Bronchial epithelial cell (primary cell): Measurements from ENCODE around the gene EGF. TPM values are rescaled to one million over a fixed set of nuclear protein-coding genes. Genes with fewer than 3 reads are reported as not detected.
"Not testable (repeated sequence)": the region's sequence is repeated elsewhere in the genome, so short reads cannot be mapped to it uniquely, and the experiment has no call there.

Source experiments
- DNase-seq: peaks from one replicate; pipeline ENCODE4 v3.0.0-alpha.2; 2010; ENCODE audit warnings: low read depth
- FAIRE-seq: peaks from 2 replicates; lab custom pipeline; 2011; peaks lifted over from hg19 to GRCh38; lab: Jason Lieb, UNC
- H3K27me3 ChIP-seq: 2 replicates; pipeline ENCODE4 v1.5.1; 2011; ENCODE audit warnings: low read length; ENCODE audit not compliant: control insufficient read depth, insufficient read depth
- H3K36me3 ChIP-seq: 2 replicates; pipeline ENCODE4 v1.5.1; 2011; ENCODE audit warnings: low read length; ENCODE audit not compliant: control insufficient read depth, insufficient read depth
- H3K4me3 ChIP-seq: 2 replicates; pipeline ENCODE4 v1.5.1; 2011; ENCODE audit warnings: mild to moderate bottlenecking, low read depth, low read length, control low read depth
- total RNA-seq: library from RNA; depleted of rRNA; stranded (reverse); fragments of >200 nt; gene quantifications from 2 replicates; pipeline ENCODE4 v1.2.1, GENCODE V29; 2014
- TF ChIP-seq, protein P1 (sequence below): IDR thresholded peaks from 2 replicates; pipeline ENCODE4 v1.5.1; 2011; ENCODE audit warnings: mild to moderate bottlenecking, moderate library complexity, low read length, control low read depth, inconsistent platforms; ENCODE audit not compliant: insufficient read depth, severe bottlenecking

EGF gene
- total RNA-seq, 1 donor from 2014 or later: 1.1 TPM

DNA sequence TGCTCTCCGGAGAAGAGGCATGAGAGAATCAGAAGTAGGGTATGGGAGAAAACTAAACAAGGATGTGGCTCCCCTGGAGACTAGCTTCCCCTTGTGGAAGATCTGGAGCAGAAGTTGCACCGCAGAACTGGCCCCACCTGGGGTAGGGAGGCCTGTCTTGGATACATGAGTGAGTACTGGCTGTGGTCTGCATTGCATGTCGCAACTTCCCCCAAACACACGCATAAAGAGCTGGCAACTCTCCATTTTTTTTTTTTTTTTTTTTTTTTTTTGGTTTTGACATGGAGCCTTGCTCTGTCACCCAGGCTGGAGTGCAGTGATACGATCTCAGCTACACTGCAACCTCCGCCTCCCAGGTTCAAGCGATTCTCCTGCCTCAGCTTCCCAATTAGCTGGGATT is 119.9 kb downstream of the EGF start:
- Histone ChIP-seq H3K4me3 (no peak overlapping the region), H3K27me3 (no peaks in the 10 kb centered on the region), H3K36me3 (no peaks in the 10 kb centered on the region)
- DNase-seq: no peak
- FAIRE-seq: no peak
- TF ChIP-seq, protein P1, sequence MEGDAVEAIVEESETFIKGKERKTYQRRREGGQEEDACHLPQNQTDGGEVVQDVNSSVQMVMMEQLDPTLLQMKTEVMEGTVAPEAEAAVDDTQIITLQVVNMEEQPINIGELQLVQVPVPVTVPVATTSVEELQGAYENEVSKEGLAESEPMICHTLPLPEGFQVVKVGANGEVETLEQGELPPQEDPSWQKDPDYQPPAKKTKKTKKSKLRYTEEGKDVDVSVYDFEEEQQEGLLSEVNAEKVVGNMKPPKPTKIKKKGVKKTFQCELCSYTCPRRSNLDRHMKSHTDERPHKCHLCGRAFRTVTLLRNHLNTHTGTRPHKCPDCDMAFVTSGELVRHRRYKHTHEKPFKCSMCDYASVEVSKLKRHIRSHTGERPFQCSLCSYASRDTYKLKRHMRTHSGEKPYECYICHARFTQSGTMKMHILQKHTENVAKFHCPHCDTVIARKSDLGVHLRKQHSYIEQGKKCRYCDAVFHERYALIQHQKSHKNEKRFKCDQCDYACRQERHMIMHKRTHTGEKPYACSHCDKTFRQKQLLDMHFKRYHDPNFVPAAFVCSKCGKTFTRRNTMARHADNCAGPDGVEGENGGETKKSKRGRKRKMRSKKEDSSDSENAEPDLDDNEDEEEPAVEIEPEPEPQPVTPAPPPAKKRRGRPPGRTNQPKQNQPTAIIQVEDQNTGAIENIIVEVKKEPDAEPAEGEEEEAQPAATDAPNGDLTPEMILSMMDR: no peak

DNA sequence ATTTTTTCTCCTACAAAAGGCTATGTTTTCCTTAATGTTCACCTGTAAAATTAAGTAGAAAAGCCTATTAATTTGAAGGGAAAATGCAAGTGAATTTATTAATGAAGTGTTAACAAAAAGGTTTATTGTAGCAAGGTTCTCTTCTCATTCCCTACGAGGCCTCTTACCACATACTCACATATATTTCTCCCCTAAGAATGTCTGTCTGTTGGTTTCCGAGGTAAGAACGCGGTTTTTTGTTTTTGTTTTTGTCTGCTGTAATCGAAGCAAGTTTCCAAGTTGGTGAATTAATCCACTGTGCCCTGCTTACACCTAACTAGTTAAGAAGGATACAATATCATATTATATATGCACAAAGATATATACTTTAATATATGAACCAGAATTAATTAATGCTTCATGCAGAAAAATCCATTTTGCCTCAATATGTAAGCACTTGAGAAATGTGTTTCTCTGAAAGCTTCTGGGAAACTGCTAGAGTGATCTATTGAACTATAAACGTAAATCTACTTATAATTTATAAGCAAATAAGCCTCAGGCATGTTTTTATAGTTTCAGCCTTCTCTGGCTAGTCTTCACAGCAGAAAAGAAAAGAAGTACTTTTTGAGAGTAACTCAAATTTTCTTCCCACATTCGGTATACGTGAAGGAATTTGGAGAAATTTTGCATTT is 120.8 kb downstream of the EGF start:
- no peak for FAIRE-seq
- TF ChIP-seq, protein P1: no peak
- Histone ChIP-seq H3K27me3 (no peaks in the 10 kb centered on the region), H3K36me3 (no peaks in the 10 kb centered on the region), H3K4me3 (no peak overlapping the region)
- DNase-seq: no peak

DNA sequence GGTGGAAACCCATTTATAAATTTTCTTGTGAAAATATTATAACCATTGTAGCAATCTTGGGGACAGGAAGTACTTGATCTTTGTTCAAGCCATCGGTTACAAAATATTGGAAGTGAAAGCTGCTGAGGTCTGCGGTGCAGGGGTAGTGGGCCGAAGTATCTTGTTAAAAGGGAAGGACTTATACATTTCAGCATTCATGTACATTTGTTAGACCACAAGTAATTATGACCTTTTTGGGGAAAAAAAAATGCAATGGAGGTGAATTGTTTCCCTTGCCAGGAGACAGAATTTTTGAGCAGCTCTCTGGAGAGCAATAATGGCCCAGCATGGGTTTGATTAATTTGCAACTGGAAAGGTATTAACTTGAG is 121.3 kb downstream of the EGF start:
- no peak for FAIRE-seq
- TF ChIP-seq, protein P1: no peak

DNA sequence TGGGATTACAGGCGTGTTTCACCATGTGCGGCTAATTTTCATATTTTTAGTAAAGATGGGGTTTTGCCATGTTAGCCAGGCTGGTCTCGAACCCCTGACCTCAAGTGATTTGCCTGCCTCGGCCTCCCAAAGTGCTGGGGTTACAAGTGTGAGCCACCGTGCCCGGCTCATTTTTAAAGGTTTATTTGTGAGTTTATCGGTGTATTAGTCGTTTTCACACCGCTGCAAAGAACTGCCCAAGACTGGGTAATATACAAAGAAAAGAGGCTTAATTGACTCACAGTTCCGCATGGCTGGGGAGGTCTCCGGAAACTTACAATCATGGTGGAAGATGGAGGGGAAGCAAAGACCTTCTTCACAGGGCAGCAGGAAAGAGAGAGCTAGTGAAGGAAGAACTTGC is 126.5 kb downstream of the EGF start:
- not testable (repeated sequence) for H3K27me3 ChIP-seq, H3K4me3 ChIP-seq, DNase-seq, FAIRE-seq, H3K36me3 ChIP-seq

More for the DNA sequence above, 121.3 kb downstream of the EGF start:
- DNase-seq: no peak
- H3K36me3 ChIP-seq: no peaks in the 10 kb centered on the region
- H3K4me3 ChIP-seq: no peak overlapping the region
- H3K27me3 ChIP-seq: no peaks in the 10 kb centered on the region

DNA sequence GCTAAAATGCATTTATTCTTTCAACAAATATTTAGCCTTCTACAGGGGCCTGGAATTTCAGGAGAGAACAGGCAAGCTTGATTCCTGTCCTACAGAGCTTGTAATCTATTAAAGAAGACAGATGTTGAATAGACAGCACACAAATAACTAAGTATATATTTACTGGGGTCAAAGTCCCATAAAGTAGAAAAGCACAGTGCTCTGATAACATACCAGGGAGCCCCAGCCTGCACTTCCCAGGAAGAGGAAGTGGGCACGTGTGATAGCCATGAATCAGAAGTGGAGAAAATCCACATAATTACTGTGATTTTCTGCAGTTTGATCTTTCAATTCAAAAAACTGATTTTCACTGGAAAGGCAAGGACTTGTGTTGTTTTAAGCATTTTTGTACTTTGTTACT is 129.1 kb downstream of the EGF start:
- DNase-seq (no peak), FAIRE-seq (no peak)
- Histone ChIP-seq H3K36me3 (no peaks in the 10 kb centered on the region), H3K27me3 (no peaks in the 10 kb centered on the region), H3K4me3 (no peak overlapping the region)
- TF ChIP-seq, protein P1: no peak

DNA sequence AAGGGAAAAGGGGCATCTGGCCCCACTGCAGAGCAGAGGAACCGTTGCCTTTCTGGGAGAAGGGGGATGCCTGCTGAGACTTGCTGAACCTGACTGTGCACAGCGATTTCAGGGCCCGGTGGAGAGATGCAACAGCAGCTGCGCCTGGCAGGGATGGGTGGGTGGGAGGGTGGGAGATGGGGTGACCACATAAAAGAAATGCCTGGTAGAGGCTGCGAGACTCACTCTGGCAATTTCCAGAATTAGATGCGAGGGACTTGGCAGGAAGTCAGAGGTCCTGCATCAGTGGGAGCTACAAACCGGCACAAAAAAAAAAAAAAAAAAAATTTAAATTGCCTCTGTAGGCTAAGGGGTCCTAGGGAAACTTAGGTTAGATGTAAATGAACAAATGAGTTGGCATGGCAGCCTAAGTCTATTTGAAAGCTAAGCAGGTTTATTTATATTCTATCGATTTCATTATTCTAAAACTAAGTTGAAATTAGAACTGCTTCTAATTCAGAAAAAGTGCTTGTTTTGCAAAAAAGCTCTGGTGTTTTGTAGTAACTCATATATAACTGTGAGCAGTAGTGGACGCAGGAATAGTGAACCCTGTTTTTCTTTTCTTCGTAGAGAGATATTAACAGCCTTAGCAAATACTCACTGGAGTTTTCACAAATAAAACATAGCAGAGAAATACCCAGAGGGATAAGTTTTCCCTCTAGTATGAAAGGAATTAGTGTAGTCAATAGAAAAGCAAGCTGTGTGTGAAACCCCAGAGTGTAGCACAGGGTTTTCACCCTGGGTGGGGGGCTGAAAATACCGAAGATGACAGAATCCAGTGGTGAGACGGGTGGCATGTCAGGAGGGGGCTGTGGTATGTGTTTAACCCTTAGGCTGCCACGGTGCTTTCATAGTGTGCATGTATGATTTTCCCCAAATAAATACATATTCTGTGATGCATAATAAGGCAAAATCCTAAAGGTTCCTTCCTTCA is 130.1 kb downstream of the EGF start:
- no peak overlapping the region for H3K4me3 ChIP-seq
- DNase-seq (no peak), FAIRE-seq (no peak)
- H3K27me3 ChIP-seq: no peaks in the 10 kb centered on the region
- TF ChIP-seq, protein P1: no peak
- H3K36me3 ChIP-seq: no peaks in the 10 kb centered on the region
